ENCODE measurements around the gene NT5DC3.

DNA sequence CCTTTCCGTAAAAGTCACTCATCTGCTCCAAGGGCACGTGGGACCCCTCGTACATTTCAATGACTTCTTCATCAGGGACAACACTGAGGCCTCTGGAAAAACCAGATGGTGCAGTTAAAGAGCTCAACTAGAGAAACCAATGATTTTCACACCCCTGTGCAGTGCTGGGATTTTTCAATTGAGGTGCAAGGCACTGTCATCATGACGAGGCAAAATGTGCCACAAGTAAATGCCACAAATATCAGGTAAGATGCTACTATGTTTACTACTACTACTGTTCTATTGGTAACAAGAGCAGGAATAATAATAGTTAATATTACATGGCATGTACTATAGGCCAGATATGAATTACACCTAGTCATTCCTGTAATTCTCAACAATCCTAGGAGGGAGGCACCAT, 42.4 kb downstream of the NT5DC3 start:
- TF ChIP-seq POLR2AphosphoS5 (IDR thresholded peaks at IDR 0.05; ENCODE audit: low read depth, low read length) (no peak), POLR2A (IDR thresholded peaks at IDR 0.05; ENCODE audit: low read depth, low read length) (no peak), TAF1 (IDR thresholded peaks at IDR 0.05; ENCODE audit: borderline replicate concordance, low read depth, low read length) (no peak)
